Esophagus squamous epithelium (tissue), 5 donors: ENCODE results near the gene PPP1R14C. TPM values are rescaled to one million over a fixed set of nuclear protein-coding genes. Genes with fewer than 3 reads are reported as not detected.

Experiments
- DNase-seq: peaks from one replicate; lab custom pipeline; 2025; lab: John Stamatoyannopoulos, UW
- H3K27ac ChIP-seq, 4 donors: fragments of 200-600 bp; sonication (generic); one replicate each; pipeline ENCODE4 v1.5.1; 2016 to 2019; ENCODE audit warnings: mild to moderate bottlenecking in 1 of 4
- H3K27me3 ChIP-seq, 4 donors: fragments of 200-600 bp; sonication (generic); 1 replicate in 3 of 4; 2 replicates in 1 of 4; pipeline versions ENCODE4 v1.5.1 to v1.6.0; 2017 to 2021; ENCODE audit warnings: antibody characterized with exemption in 1 of 4
- H3K36me3 ChIP-seq, 3 donors: fragments of 200-600 bp; sonication (generic); one replicate each; pipeline ENCODE4 v1.5.1; 2016 to 2019
- H3K4me1 ChIP-seq, 3 donors: fragments of 200-600 bp; sonication (generic); one replicate each; pipeline ENCODE4 v1.5.1; 2017 to 2019
- H3K4me3 ChIP-seq, 4 donors: fragments of 200-600 bp; sonication (generic); 1 replicate in 3 of 4; 2 replicates in 1 of 4; pipeline ENCODE4 v1.5.1; 2016 to 2019; ENCODE audit warnings: mild to moderate bottlenecking in 2 of 4, moderate library complexity in 1 of 4
- H3K9me3 ChIP-seq, 3 donors: fragments of 200-600 bp; sonication (generic); one replicate each; pipeline ENCODE4 v1.5.1; 2016 to 2019
- POLR2A ChIP-seq, 4 donors: fragments of 450-650 bp; IDR thresholded peaks; one replicate each; pipeline ENCODE4 v1.6.1; 2017; ENCODE audit warnings: antibody characterized with exemption in 4 of 4, mild to moderate bottlenecking in 4 of 4, moderate library complexity in 3 of 4
- WGBS, 2 donors: methylation state at CpG; one replicate each; pipeline ENCODE4 v1.1.5; 2018; 5-methylcytosine and 5-hydroxymethylcytosine counted together
- intact Hi-C: fragments of 100-400 bp; cut with DNase I; formaldehyde crosslinking; loops from one replicate; pipeline ENCODE4 v1.15.0; 2022
- total RNA-seq, 4 donors: library from RNA; depleted of rRNA; stranded (reverse); fragments of >200 nt; gene quantifications; one replicate each; pipeline ENCODE4 v1.1.0, GENCODE V29; 2016
- TF ChIP-seq, protein P1 (sequence below), 6 experiments: fragments of 450-650 bp in 4 of 6; fragments of 200-600 bp in 2 of 6; sonication (generic) in 2 of 6; IDR thresholded peaks; one replicate each; pipeline ENCODE4 v1.5.1; 2016 to 2019; ENCODE audit warnings: antibody characterized with exemption in 6 of 6, mild to moderate bottlenecking in 4 of 6, moderate library complexity in 4 of 6
- donor health status: DM: yes; HTN: yes; CAD: no.

Gene PPP1R14C
- total RNA-seq, 4 donors from 2014 or later: 9.3 to 27.8 (median 21.3) TPM

DNA sequence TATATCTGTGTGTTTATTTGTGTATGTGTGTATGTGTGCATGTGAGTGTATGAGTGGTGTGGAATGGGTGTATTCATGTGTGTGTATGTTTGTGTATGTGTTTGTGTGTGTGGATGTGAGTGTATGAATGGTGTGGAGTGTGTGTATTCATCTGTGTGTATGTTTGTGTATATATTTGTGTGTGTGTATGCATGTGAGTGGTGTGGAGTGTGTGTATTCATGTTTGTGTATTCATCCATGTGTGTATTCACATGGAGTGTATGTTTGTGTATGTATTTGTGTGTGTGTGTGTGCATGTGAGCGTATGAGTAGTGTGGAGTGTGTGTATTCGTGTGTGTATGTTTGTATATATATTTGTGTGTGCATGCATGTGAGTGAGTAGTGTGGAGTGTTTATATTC is 66.6 kb downstream of the PPP1R14C start:
- Histone ChIP-seq H3K27me3 (peaks cover 0 to 18% (median 0%) of the 10 kb centered on the region in 4 donors), H3K27ac (no peak overlapping the region), H3K4me3 (no peak overlapping the region), H3K9me3 (no peaks in the 10 kb centered on the region), H3K4me1 (peaks cover 8 to 30% (median 10%) of the 10 kb centered on the region in 3 donors), H3K36me3 (no peaks in the 10 kb centered on the region)
- no peak for DNase-seq
- intact Hi-C loops: no loop called here
- WGBS, 2 donors: 90 to 94% methylated on average over 2 of the region's 2 CpGs
- TF ChIP-seq, protein P1, sequence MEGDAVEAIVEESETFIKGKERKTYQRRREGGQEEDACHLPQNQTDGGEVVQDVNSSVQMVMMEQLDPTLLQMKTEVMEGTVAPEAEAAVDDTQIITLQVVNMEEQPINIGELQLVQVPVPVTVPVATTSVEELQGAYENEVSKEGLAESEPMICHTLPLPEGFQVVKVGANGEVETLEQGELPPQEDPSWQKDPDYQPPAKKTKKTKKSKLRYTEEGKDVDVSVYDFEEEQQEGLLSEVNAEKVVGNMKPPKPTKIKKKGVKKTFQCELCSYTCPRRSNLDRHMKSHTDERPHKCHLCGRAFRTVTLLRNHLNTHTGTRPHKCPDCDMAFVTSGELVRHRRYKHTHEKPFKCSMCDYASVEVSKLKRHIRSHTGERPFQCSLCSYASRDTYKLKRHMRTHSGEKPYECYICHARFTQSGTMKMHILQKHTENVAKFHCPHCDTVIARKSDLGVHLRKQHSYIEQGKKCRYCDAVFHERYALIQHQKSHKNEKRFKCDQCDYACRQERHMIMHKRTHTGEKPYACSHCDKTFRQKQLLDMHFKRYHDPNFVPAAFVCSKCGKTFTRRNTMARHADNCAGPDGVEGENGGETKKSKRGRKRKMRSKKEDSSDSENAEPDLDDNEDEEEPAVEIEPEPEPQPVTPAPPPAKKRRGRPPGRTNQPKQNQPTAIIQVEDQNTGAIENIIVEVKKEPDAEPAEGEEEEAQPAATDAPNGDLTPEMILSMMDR (IDR thresholded peaks at IDR 0.05): no peak

DNA sequence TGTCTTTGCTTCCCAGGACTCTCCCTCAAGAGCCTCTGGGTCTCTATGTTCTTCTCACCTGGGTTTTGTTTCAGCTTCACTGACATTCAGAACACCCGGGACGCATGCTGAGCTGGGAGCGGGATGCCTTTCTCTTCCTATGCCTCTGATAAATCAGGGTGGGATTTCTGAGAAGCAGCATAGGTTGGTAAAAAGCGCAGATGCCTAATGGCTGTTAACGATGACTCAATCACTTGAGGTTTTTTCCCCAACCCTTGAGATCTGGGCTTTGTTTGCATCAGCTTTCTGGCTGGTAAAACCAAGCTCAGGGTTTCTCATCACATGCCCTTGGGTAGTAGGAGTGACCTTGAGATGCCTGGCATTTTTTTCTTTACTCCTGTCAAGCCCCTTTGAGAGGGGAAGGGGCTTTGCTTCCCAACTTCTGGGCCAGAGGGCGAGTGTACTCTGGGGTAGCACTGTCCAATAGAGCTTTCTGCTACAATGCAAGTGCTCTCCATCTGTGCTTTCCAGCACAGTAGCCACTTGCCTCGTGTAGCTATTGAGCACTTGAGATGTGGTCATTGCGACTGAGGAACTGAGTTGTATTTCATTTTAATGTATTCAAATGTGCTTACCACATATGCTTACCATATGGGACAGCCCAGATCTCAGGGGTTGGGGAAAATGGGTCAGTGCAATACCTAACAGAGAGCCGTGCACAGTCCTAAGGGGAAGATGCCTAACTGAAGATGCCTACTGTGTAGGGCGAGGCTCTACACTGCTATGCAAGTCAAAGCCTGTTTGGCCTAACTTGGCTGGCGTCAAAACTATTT is 69.1 kb downstream of the PPP1R14C start:
- no peak overlapping the region for H3K27ac ChIP-seq
- peaks cover 8 to 30% (median 10%) of the 10 kb centered on the region in 3 donors for H3K4me1 ChIP-seq
- H3K4me3 ChIP-seq: no peak overlapping the region
- no peak for TF ChIP-seq POLR2A (IDR thresholded peaks at IDR 0.05)
- TF ChIP-seq, protein P1 (IDR thresholded peaks at IDR 0.05): no peak
- no peak for DNase-seq
- 66 to 69% methylated on average over 9 to 10 of the region's 11 CpGs for WGBS, 2 donors
- H3K36me3 ChIP-seq: no peaks in the 10 kb centered on the region
- H3K9me3 ChIP-seq: no peaks in the 10 kb centered on the region
- H3K27me3 ChIP-seq: peaks cover 0 to 15% (median 0%) of the 10 kb centered on the region in 4 donors
- intact Hi-C loops: no loop called here

DNA sequence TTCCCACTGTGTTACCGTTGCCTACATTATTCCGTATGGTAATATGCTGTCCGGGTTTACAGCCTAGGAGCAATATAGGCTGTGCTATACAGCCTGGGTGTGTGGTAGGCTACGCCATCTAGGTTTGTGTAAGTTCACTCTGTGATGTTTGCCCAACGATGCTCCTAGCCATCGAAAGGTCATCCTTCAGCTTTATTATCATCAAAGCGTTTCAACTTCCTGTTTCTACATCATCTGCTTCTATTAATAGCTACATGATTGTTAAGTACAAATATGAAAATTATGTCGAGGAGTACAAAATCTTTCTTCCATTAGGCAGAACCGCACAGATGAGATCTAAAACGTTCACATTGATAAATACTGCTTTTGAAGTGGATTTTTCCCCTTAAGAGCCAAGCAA is 69.9 kb downstream of the PPP1R14C start:
- intact Hi-C loops: no loop called here
- no peaks in the 10 kb centered on the region for H3K36me3 ChIP-seq
- DNase-seq: no peak
- WGBS, 2 donors: 48 to 70% methylated on average over 10 of the region's 10 CpGs
- H3K9me3 ChIP-seq: no peaks in the 10 kb centered on the region
- no peak overlapping the region for H3K27ac ChIP-seq
- TF ChIP-seq POLR2A (IDR thresholded peaks at IDR 0.05): no peak
- TF ChIP-seq, protein P1 (IDR thresholded peaks at IDR 0.05): no peak
- H3K4me1 ChIP-seq: peaks cover 8 to 30% (median 10%) of the 10 kb centered on the region in 3 donors
- no peak overlapping the region for H3K4me3 ChIP-seq
- peaks cover 0 to 11% (median 0%) of the 10 kb centered on the region in 4 donors for H3K27me3 ChIP-seq

DNA sequence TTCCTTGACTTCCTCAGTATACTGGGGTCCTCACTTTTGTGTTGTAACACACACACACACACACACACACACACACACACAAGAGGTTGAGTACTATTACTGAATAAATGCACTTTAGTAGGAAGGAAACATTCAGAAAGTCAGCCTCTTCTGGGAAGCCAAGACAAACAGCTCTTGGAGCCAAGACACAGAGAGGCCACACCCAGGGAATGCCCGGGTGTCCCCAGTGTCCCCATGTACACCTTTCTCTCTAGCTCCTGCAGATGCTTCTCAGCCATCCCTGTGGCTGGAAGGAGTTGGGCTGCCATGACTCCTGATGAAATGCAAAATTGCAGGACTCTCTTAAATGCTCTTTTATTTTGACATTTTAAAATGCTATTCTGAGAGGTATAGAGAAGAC is 70.5 kb downstream of the PPP1R14C start:
- DNase-seq: no peak
- Histone ChIP-seq H3K4me3 (no peak overlapping the region), H3K27me3 (peaks cover 0 to 11% (median 0%) of the 10 kb centered on the region in 4 donors), H3K4me1 (peaks cover 7 to 27% (median 8%) of the 10 kb centered on the region in 3 donors), H3K27ac (no peak overlapping the region), H3K36me3 (no peaks in the 10 kb centered on the region), H3K9me3 (no peaks in the 10 kb centered on the region)
- WGBS, 2 donors: 58 to 80% methylated on average over 1 of the region's 1 CpG
- intact Hi-C loops: no loop called here
- TF ChIP-seq, protein P1 (IDR thresholded peaks at IDR 0.05): no peak
- no peak for TF ChIP-seq POLR2A (IDR thresholded peaks at IDR 0.05)

DNA sequence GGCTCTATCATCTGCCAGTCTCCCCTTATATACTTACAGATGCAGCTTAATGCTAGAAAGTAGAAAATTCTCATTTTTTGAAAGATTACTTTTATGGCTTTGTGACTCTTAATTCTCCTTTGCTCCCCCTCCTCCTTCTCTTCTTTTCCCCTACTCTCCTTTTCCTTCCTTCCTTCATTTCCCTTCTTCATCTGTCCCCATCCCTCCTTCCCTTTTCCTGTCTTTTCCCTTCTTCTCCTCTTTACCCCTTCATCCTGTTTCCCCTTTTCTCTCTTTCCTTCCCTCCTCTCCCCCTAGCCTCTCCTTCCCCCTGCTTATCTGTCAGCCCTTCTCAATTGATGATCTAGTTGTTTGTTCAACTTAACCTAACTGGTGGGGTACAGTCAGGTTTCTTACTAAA is 71.5 kb downstream of the PPP1R14C start:
- Histone ChIP-seq H3K36me3 (no peaks in the 10 kb centered on the region), H3K9me3 (no peaks in the 10 kb centered on the region), H3K4me3 (no peak overlapping the region), H3K27me3 (peaks cover 0 to 11% (median 0%) of the 10 kb centered on the region in 4 donors), H3K27ac (no peak overlapping the region), H3K4me1 (peaks cover 0 to 18% (median 8%) of the 10 kb centered on the region in 3 donors)
- intact Hi-C loops: no loop called here
- no peak for DNase-seq
- TF ChIP-seq POLR2A (IDR thresholded peaks at IDR 0.05): no peak
- TF ChIP-seq, protein P1 (IDR thresholded peaks at IDR 0.05): no peak
